GM12874 (cell line): ENCODE results near the gene CEPT1.

Source experiments
- CTCF ChIP-seq: IDR thresholded peaks from 2 replicates; pipeline ENCODE4 v1.5.1; 2011; ENCODE audit warnings: low read depth, mild to moderate bottlenecking, control low read depth, low read length, moderate library complexity; ENCODE audit not compliant: insufficient read depth

Gene CEPT1

GRCh38 chr1:111190931-111191451 is 51.0 kb downstream of the CEPT1 start:
- no peak for TF ChIP-seq CTCF

GRCh38 chr1:111191496-111191895 is 51.5 kb downstream of the CEPT1 start:
- TF ChIP-seq CTCF, result no peak

- TF ChIP-seq CTCF, result no peak
Measured at GRCh38 chr1:111192074-111192473, 52.1 kb downstream of the CEPT1 start.

GRCh38 chr1:111192658-111193519 is 52.9 kb downstream of the CEPT1 start:
- no peak for TF ChIP-seq CTCF

- TF ChIP-seq CTCF, result no peak
Measured at GRCh38 chr1:111193712-111194480, 53.9 kb downstream of the CEPT1 start.

- no peak for TF ChIP-seq CTCF
Measured at GRCh38 chr1:111195002-111195684, 55.1 kb downstream of the CEPT1 start.

GRCh38 chr1:111196213-111196612 is 56.2 kb downstream of the CEPT1 start:
- no peak for TF ChIP-seq CTCF
